CD4-positive, alpha-beta T cell (primary cell): Measurements from ENCODE around the gene DUSP19. TPM values are rescaled to one million over a fixed set of nuclear protein-coding genes. Genes with fewer than 3 reads are reported as not detected.

Experiments used
- ATAC-seq: fragments of 200-7000 bp; cut with Tn5 transposase; one replicate; pipeline ENCODE4 v1.10.0; 2022; ENCODE audit warnings: mild to moderate bottlenecking; ENCODE audit not compliant: poor library complexity
- CTCF ChIA-PET: fragments of 350-600 bp; sonication (Branson Sonifier 250); formaldehyde crosslinking; loops from one replicate; lab custom pipeline; 2021; ENCODE audit warnings: antibody characterized with exemption, inconsistent platforms; lab: Charles Lee
- POLR2A ChIA-PET: fragments of 350-600 bp; sonication (Branson Sonifier 250); formaldehyde crosslinking; loops from one replicate; lab custom pipeline; 2021; ENCODE audit warnings: antibody characterized with exemption, inconsistent platforms; lab: Charles Lee
- DNase-seq, 14 experiments: peaks; one replicate each; pipeline ENCODE4 v3.0.0-alpha.2; 2013 to 2020; ENCODE audit warnings: mixed read lengths in 2 of 14
- H3K27ac ChIP-seq, 2 donors: one replicate each; pipeline versions ENCODE4 v1.5.1 to v1.7.0; 2013; ENCODE audit warnings: low read length in 2 of 2, low read depth in 1 of 2, mild to moderate bottlenecking in 1 of 2
- H3K27me3 ChIP-seq, 2 experiments: 1 replicate in 1 of 2; 2 replicates in 1 of 2; pipeline versions ENCODE4 v1.6.1 to v1.7.0; 2013; ENCODE audit warnings: low read length in 2 of 2, control low read depth in 1 of 2, mild to moderate bottlenecking in 1 of 2, moderate library complexity in 1 of 2; ENCODE audit not compliant: insufficient read depth in 2 of 2, control insufficient read depth in 1 of 2
- H3K36me3 ChIP-seq: one replicate; pipeline ENCODE4 v1.6.1; 2013; ENCODE audit warnings: low read length, control low read depth; ENCODE audit not compliant: insufficient read depth
- H3K4me1 ChIP-seq: one replicate; pipeline ENCODE4 v1.6.1; 2013; ENCODE audit warnings: low read length, control low read depth; ENCODE audit not compliant: insufficient read depth
- H3K4me3 ChIP-seq: one replicate; pipeline ENCODE4 v1.5.1; 2013; ENCODE audit warnings: mild to moderate bottlenecking, low read length, moderate library complexity
- H3K9me3 ChIP-seq, 2 experiments: 1 replicate in 1 of 2; 2 replicates in 1 of 2; pipeline versions ENCODE4 v1.6.1 to v1.7.0; 2013; ENCODE audit warnings: low read length in 2 of 2, mild to moderate bottlenecking in 2 of 2, control low read depth in 1 of 2, moderate library complexity in 1 of 2; ENCODE audit not compliant: control insufficient read depth in 1 of 2, insufficient read depth in 1 of 2
- H3K27ac Mint-ChIP-seq: one replicate; pipeline ENCODE4 v1.8.0; 2020; ENCODE audit warnings: mixed read lengths
- H3K27me3 Mint-ChIP-seq: one replicate; pipeline ENCODE4 v1.8.0; 2021; ENCODE audit warnings: mixed read lengths
- H3K36me3 Mint-ChIP-seq: one replicate; pipeline ENCODE4 v1.8.0; 2021; ENCODE audit warnings: low read depth, mixed read lengths
- H3K4me1 Mint-ChIP-seq: one replicate; pipeline ENCODE4 v1.8.0; 2021; ENCODE audit warnings: low read depth, mixed read lengths
- H3K4me3 Mint-ChIP-seq: one replicate; pipeline ENCODE4 v1.8.0; 2020; ENCODE audit warnings: mild to moderate bottlenecking, mixed read lengths
- H3K9me3 Mint-ChIP-seq: one replicate; pipeline ENCODE4 v1.8.0; 2020; ENCODE audit warnings: mixed read lengths
- intact Hi-C, 2 experiments: fragments of 100-400 bp; cut with DNase I in 1 of 2; cut with micrococcal nuclease in 1 of 2; formaldehyde crosslinking; loops; one replicate each; pipeline versions ENCODE4 v1.15.1 to v1.9.0; 2023 to 2025; cut with DNase I, micrococcal nuclease
- total RNA-seq, 174 experiments: library from RNA in 2 of 174; stranded (reverse) in 2 of 174; gene quantifications; one replicate each; pipeline ENCODE4 v1.2.3 and lab custom pipeline; 2021 to 2026
- TF ChIP-seq, protein P1 (sequence below): fragments of 200-600 bp; IDR thresholded peaks from one replicate; pipeline ENCODE4 v1.8.0; 2022; ENCODE audit warnings: antibody characterized with exemption, mild to moderate bottlenecking

The DUSP19 gene
- total RNA-seq, 2 experiments from 2014 or later: 0.14 to 0.50 TPM

DNA sequence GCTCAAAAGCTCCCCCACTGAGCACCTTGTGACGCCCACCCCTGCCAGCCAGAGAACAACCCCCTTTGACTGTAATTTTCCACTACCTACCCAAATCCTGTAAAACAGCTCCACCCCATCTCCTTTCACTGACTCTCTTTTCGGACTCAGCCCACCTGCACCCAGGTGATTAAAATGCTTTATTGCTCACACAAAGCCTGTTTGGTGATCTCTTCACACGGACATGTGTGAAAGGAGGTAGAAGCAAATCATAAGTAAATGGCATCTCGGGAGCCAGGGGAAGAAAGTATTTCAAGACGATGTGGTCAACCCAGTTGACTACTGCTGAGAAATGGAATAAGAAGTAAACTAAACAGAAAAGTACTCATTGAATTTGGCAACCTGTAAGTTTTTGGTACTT lies 29.1 kb upstream of the DUSP19 start:
- Mint-ChIP-seq H3K4me3 (no peak overlapping the region), H3K27me3 (peaks cover 31% of the 10 kb centered on the region), H3K9me3 (no peaks in the 10 kb centered on the region), H3K4me1 (no peaks in the 10 kb centered on the region), H3K36me3 (no peaks in the 10 kb centered on the region), H3K27ac (no peak overlapping the region)
- Histone ChIP-seq H3K36me3 (no peaks in the 10 kb centered on the region), H3K27me3 (peaks cover 8 to 11% of the 10 kb centered on the region in 2 experiments), H3K4me1 (no peaks in the 10 kb centered on the region), H3K27ac (no peak overlapping the region), H3K4me3 (no peak overlapping the region), H3K9me3 (peaks cover 3 to 8% of the 10 kb centered on the region in 2 experiments)
- ChIA-PET CTCF (no interaction called here), POLR2A (no interaction called here)
- TF ChIP-seq, protein P1, sequence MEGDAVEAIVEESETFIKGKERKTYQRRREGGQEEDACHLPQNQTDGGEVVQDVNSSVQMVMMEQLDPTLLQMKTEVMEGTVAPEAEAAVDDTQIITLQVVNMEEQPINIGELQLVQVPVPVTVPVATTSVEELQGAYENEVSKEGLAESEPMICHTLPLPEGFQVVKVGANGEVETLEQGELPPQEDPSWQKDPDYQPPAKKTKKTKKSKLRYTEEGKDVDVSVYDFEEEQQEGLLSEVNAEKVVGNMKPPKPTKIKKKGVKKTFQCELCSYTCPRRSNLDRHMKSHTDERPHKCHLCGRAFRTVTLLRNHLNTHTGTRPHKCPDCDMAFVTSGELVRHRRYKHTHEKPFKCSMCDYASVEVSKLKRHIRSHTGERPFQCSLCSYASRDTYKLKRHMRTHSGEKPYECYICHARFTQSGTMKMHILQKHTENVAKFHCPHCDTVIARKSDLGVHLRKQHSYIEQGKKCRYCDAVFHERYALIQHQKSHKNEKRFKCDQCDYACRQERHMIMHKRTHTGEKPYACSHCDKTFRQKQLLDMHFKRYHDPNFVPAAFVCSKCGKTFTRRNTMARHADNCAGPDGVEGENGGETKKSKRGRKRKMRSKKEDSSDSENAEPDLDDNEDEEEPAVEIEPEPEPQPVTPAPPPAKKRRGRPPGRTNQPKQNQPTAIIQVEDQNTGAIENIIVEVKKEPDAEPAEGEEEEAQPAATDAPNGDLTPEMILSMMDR: no peak
- intact Hi-C loops: no loop called here
- no peak for DNase-seq
- no peak for ATAC-seq

DNA sequence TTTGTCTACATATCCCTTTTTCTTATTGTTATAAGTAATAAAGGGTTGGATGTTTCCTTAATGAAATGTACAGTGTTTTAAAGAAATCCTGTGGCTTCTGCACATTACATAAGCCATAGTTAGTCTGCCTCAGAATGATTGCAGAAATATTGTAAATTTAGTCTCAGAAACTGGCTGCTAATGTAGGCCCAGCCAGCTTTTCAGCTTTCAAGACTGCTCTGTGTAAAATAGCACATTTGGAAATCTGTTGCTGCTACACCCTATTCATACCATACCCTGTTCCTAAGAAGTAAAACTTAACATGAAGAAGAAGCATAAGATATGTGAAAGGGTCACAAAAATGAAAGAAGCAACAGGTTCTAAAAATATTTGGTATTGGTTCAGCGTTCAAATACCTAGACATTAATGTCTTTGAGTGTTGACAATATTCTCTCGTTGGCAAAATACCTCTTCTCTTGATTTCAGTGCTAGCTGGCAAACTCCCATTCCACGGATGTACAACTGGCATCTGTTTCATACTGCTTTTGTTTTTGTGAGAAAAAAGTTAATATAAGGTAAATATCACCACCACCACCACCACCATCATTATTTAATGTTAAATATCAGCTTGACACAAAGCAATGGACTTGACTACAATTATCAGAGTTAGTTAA lies 21.1 kb upstream of the DUSP19 start:
- ChIA-PET POLR2A (no interaction called here), CTCF (no interaction called here)
- H3K9me3 ChIP-seq: no peaks in the 10 kb centered on the region
- no peaks in the 10 kb centered on the region for H3K4me1 Mint-ChIP-seq
- DNase-seq (no peak), ATAC-seq (no peak)
- H3K36me3 ChIP-seq: no peaks in the 10 kb centered on the region
- no peaks in the 10 kb centered on the region for H3K9me3 Mint-ChIP-seq
- H3K27ac ChIP-seq: no peak overlapping the region
- intact Hi-C loops: no loop called here
- no peak overlapping the region for H3K27ac Mint-ChIP-seq
- H3K36me3 Mint-ChIP-seq: no peaks in the 10 kb centered on the region
- peaks cover 0 to 8% of the 10 kb centered on the region in 2 experiments for H3K27me3 ChIP-seq
- H3K27me3 Mint-ChIP-seq: peaks cover 45% of the 10 kb centered on the region
- H3K4me1 ChIP-seq: no peaks in the 10 kb centered on the region
- H3K4me3 ChIP-seq: no peak overlapping the region
- TF ChIP-seq, protein P1: no peak
- no peak overlapping the region for H3K4me3 Mint-ChIP-seq

DNA sequence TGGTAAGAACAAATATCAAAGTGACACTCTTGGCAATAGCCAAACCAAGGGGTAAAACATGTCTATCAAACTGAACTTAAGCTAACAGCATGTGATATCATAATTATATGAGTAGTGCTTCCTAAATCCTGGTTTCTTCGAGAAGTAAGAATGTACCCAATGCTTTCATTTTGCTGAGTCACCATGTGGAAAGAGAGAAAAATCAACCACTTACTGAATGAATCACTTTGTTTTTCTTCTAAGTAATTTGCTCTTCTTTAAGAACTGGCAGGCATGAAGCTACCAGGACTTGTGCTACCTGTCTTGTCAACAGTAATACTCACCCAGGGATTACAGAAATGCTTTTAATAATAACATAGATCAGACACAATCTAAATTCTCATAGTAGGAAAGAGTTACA lies 19.0 kb upstream of the DUSP19 start:
- intact Hi-C loops: no loop called here
- Mint-ChIP-seq H3K36me3 (no peaks in the 10 kb centered on the region), H3K27ac (no peak overlapping the region), H3K9me3 (no peaks in the 10 kb centered on the region), H3K4me3 (no peak overlapping the region), H3K4me1 (no peaks in the 10 kb centered on the region), H3K27me3 (peaks cover 43% of the 10 kb centered on the region)
- Histone ChIP-seq H3K36me3 (no peaks in the 10 kb centered on the region), H3K4me1 (no peaks in the 10 kb centered on the region), H3K9me3 (no peaks in the 10 kb centered on the region), H3K27me3 (peaks cover 2 to 4% of the 10 kb centered on the region in 2 experiments), H3K4me3 (no peak overlapping the region), H3K27ac (no peak overlapping the region)
- DNase-seq (no peak), ATAC-seq (no peak)
- ChIA-PET POLR2A (no interaction called here), CTCF (no interaction called here)
- TF ChIP-seq, protein P1: no peak
